Ascending aorta (tissue), 2 donors: Measurements from ENCODE around the gene SNX8. TPM values are rescaled to one million over a fixed set of nuclear protein-coding genes. Genes with fewer than 3 reads are reported as not detected.

Experiments used
- DNase-seq, 2 donors: peaks; one replicate each; pipeline ENCODE4 v3.0.0-alpha.2; 2019; ENCODE audit warnings: low spot score in 2 of 2
- H3K27ac ChIP-seq, 2 donors: fragments of 200-600 bp; sonication (generic); one replicate each; pipeline ENCODE4 v1.5.1; 2016 to 2017; ENCODE audit warnings: mild to moderate bottlenecking in 1 of 2
- H3K27me3 ChIP-seq: fragments of 200-600 bp; sonication (generic); one replicate; pipeline ENCODE4 v1.5.1; 2017
- H3K36me3 ChIP-seq, 2 donors: fragments of 200-600 bp; sonication (generic); one replicate each; pipeline ENCODE4 v1.5.1; 2016
- H3K4me1 ChIP-seq, 2 donors: fragments of 200-600 bp; sonication (generic); one replicate each; pipeline ENCODE4 v1.5.1; 2016 to 2017; ENCODE audit warnings: mild to moderate bottlenecking in 1 of 2
- H3K4me3 ChIP-seq, 2 donors: fragments of 200-600 bp; sonication (generic); one replicate each; pipeline ENCODE4 v1.5.1; 2016 to 2017; ENCODE audit warnings: mild to moderate bottlenecking in 1 of 2
- H3K9me3 ChIP-seq, 2 donors: fragments of 200-600 bp; sonication (generic); one replicate each; pipeline ENCODE4 v1.5.1; 2016
- intact Hi-C: fragments of 100-400 bp; cut with DNase I; formaldehyde crosslinking; loops from one replicate; pipeline ENCODE4 v1.15.1; 2023
- total RNA-seq: library from RNA; depleted of rRNA; stranded (reverse); fragments of >200 nt; gene quantifications from one replicate; pipeline ENCODE4 v1.1.0, GENCODE V29; 2016
- TF ChIP-seq, protein P1 (sequence below), 3 experiments: fragments of 200-600 bp in 2 of 3; fragments of 450-650 bp in 1 of 3; sonication (generic) in 2 of 3; IDR thresholded peaks; one replicate each; pipeline ENCODE4 v1.5.1; 2016 to 2019; ENCODE audit warnings: antibody characterized with exemption in 3 of 3, mild to moderate bottlenecking in 1 of 3, moderate library complexity in 1 of 3

Gene SNX8
- total RNA-seq, 1 donor from 2014 or later = 12.2 TPM

DNA sequence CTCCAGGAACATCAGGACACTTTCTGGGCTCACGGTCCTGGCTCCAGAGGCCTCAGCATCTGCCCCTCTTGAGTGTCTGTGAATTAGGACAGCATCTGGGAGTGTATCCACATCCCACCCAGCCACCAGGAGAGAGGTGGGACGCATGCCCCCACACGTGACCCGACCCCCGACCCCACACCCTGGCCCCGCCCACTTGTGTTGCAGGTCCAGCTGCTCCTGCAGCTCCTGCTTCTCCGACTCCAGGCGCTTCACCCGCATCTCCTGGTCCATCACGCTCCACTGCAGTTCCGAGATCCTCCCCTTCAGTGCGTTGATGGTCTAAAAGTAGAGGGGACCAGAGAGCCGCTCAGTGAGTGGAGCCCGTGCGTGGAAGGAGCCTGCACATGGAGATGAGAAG lies 95.1 kb downstream of the SNX8 start:
- TF ChIP-seq, protein P1, sequence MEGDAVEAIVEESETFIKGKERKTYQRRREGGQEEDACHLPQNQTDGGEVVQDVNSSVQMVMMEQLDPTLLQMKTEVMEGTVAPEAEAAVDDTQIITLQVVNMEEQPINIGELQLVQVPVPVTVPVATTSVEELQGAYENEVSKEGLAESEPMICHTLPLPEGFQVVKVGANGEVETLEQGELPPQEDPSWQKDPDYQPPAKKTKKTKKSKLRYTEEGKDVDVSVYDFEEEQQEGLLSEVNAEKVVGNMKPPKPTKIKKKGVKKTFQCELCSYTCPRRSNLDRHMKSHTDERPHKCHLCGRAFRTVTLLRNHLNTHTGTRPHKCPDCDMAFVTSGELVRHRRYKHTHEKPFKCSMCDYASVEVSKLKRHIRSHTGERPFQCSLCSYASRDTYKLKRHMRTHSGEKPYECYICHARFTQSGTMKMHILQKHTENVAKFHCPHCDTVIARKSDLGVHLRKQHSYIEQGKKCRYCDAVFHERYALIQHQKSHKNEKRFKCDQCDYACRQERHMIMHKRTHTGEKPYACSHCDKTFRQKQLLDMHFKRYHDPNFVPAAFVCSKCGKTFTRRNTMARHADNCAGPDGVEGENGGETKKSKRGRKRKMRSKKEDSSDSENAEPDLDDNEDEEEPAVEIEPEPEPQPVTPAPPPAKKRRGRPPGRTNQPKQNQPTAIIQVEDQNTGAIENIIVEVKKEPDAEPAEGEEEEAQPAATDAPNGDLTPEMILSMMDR (IDR thresholded peaks at IDR 0.05) = no peak
- Histone ChIP-seq H3K36me3 (peaks cover 48 to 66% of the 10 kb centered on the region in 2 donors), H3K4me3 (no peak overlapping the region), H3K4me1 (no peaks in the 10 kb centered on the region), H3K9me3 (no peaks in the 10 kb centered on the region), H3K27me3 (no peaks in the 10 kb centered on the region), H3K27ac (no peak overlapping the region)
- intact Hi-C loops = no loop called here
- DNase-seq = no peak

DNA sequence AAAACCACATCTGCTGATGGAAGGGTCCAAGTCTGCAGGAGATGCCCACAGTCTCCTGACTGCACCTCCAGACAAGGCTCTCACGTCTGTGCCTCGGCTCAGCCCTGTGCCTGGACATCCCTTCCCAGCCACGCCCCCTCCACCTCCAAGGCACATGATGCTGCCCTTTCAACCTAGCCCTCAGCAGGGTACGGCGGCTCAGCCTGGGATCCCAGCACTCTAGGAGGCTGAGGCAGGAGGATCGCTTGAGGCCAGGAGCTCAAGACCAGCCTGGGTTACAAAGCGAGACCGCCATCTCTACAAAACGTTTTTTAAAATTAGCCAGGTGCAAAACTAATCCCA lies 95.8 kb downstream of the SNX8 start:
- TF ChIP-seq, protein P1 (IDR thresholded peaks at IDR 0.05) = no peak
- DNase-seq = no peak
- Histone ChIP-seq H3K27me3 (no peaks in the 10 kb centered on the region), H3K36me3 (peaks cover 47 to 70% of the 10 kb centered on the region in 2 donors), H3K4me1 (no peaks in the 10 kb centered on the region), H3K27ac (no peak overlapping the region), H3K9me3 (no peaks in the 10 kb centered on the region), H3K4me3 (no peak overlapping the region)
- intact Hi-C loops = no loop called here

DNA sequence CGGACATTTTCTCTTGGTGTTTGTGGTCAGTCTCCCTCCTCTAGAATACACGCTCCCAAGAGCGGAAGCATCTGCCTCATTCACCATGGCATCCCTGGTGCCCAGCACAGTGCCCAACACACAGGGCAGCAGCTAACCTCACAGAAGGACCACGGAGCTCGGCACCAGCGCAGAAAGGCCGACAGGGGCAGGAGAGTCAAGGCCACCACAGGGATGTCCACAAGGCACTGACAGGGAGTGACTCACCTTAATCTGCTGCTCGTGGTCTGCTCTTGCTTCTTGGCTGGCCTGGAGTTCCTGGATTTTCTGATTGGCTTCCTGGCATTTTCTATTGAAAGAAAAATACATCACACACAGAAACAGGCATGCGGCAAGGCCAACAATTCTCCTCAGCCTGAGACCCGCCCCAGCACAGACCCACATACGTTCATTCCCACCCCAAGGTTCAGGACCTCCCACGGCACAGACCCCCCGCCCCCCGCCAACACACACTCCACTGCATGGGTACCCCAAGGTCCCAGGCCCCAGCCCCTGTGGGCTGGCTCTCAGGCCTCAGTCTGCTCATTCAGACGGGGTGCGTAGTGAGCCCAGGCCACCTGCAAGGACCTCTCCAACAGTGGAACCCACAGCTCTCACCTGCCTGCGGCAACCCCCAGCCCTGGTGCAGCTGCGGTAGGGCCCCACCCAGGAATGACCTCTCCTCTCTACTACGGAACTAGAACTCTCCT lies 96.4 kb downstream of the SNX8 start:
- Histone ChIP-seq H3K27ac (no peak overlapping the region), H3K4me1 (no peaks in the 10 kb centered on the region), H3K4me3 (no peak overlapping the region), H3K9me3 (no peaks in the 10 kb centered on the region), H3K36me3 (peaks cover 47 to 70% of the 10 kb centered on the region in 2 donors), H3K27me3 (no peaks in the 10 kb centered on the region)
- no peak for DNase-seq
- intact Hi-C loops = no loop called here
- TF ChIP-seq, protein P1 (IDR thresholded peaks at IDR 0.05) = no peak

DNA sequence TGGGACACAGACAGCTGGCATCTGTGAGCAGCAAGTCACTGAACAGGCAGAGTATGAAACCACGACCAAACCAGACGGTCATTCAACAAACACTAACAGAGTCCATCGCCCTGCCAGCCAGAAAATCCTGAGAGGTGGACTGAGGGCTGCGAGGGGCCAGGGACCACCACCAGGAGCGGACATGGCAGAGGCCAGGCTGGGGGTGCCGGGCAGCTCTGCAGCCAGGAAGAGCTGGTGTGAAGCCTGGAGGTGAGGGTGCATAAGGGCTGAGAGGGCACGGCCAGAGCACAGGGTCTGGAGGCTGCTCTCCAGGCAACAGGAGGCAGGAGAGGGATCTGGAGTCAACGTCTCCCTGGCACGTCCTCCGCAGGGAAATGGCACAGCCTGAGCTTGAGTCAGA lies 97.0 kb downstream of the SNX8 start:
- H3K36me3 ChIP-seq = peaks cover 47 to 73% of the 10 kb centered on the region in 2 donors
- H3K27me3 ChIP-seq = no peaks in the 10 kb centered on the region
- intact Hi-C loops = no loop called here
- DNase-seq = no peak
- no peaks in the 10 kb centered on the region for H3K9me3 ChIP-seq
- TF ChIP-seq, protein P1 (IDR thresholded peaks at IDR 0.05) = no peak
- H3K4me3 ChIP-seq = no peak overlapping the region
- H3K4me1 ChIP-seq = no peaks in the 10 kb centered on the region
- no peak overlapping the region for H3K27ac ChIP-seq

DNA sequence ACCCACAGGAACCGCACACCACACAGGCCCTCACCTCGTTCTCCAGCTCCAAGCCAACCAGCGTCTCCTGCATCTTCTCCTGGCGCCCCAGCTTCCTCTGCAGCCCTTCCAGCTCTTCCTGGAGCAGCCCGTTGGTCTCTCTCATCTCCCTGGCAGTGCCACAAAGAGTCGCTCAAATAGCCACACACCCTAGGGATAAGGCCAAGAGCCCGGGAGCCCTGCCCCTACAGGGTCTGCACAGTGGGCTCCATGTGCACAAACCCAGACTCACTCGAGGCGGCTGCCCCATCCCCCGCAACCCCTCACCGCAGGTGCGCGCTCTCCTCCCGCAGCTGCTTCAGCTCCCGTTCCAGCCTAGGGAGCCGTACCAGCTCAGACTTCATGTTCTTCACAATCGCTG lies 98.4 kb downstream of the SNX8 start:
- no peaks in the 10 kb centered on the region for H3K9me3 ChIP-seq
- intact Hi-C loops = no loop called here
- TF ChIP-seq, protein P1 (IDR thresholded peaks at IDR 0.05) = no peak
- H3K4me3 ChIP-seq = no peak overlapping the region
- no peaks in the 10 kb centered on the region for H3K4me1 ChIP-seq
- H3K27me3 ChIP-seq = no peaks in the 10 kb centered on the region
- peaks cover 51 to 83% of the 10 kb centered on the region in 2 donors for H3K36me3 ChIP-seq
- no peak for DNase-seq
- no peak overlapping the region for H3K27ac ChIP-seq

DNA sequence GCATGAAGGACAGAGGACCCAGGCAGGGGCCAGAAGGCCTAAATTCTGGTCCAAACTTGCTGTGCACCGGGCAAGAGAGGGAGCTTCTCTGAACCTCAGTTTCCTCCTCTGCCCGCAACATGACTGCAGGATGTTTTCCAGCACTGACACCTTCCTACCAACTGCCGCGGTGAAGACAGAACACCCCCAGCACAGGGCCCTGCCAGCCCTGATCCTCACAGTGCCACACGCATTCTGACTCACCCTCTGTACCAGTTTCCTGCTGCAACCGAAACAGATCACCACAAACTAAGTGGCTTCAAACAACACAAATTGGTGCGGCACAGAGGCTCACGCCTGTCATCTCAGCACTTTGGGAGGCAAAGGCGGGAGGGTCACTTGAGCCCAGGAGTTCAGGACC lies 99.6 kb downstream of the SNX8 start:
- no peak for DNase-seq
- no peaks in the 10 kb centered on the region for H3K9me3 ChIP-seq
- no peak overlapping the region for H3K4me3 ChIP-seq
- intact Hi-C loops = no loop called here
- no peaks in the 10 kb centered on the region for H3K4me1 ChIP-seq
- TF ChIP-seq, protein P1 (IDR thresholded peaks at IDR 0.05) = no peak
- no peaks in the 10 kb centered on the region for H3K27me3 ChIP-seq
- H3K27ac ChIP-seq = no peak overlapping the region
- H3K36me3 ChIP-seq = peaks cover 50 to 85% of the 10 kb centered on the region in 2 donors
